Ovary (tissue), 9 donors: ENCODE data around the gene KRTAP15-1. TPM values are rescaled to one million over a fixed set of nuclear protein-coding genes. Genes with fewer than 3 reads are reported as not detected.

Experiments
- DNase-seq, 5 donors: peaks; one replicate each; pipeline ENCODE4 v3.0.0-alpha.2; 2019 to 2020
- H3K27ac ChIP-seq, 2 donors: fragments of 200-600 bp; one replicate each; pipeline versions ENCODE4 v1.5.1 to v1.8.0; 2019 to 2022
- H3K27me3 ChIP-seq: fragments of 200-600 bp; one replicate; pipeline ENCODE4 v1.8.0; 2022
- H3K36me3 ChIP-seq: fragments of 200-600 bp; sonication (generic); one replicate; pipeline ENCODE4 v1.5.1; 2019
- H3K4me1 ChIP-seq: one replicate; pipeline ENCODE4 v1.8.1; 2013; ENCODE audit warnings: mild to moderate bottlenecking, moderate library complexity; ENCODE audit not compliant: insufficient read depth
- H3K4me3 ChIP-seq: fragments of 200-600 bp; sonication (generic); one replicate; pipeline ENCODE4 v1.5.1; 2017
- H3K9me3 ChIP-seq, 2 donors: fragments of 200-600 bp in 1 of 2; sonication (generic) in 1 of 2; one replicate each; pipeline versions ENCODE4 v1.5.1 to v1.8.1; 2013 to 2019; ENCODE audit warnings: mild to moderate bottlenecking in 1 of 2, moderate library complexity in 1 of 2
- CTCF ChIP-seq, 3 donors: fragments of 450-650 bp in 2 of 3; fragments of 200-600 bp in 1 of 3; IDR thresholded peaks; one replicate each; pipeline versions ENCODE4 v1.5.1 to v1.8.0; 2016 to 2022; ENCODE audit warnings: antibody characterized with exemption in 3 of 3, mild to moderate bottlenecking in 1 of 3
- EP300 ChIP-seq: sonication (generic); formaldehyde crosslinking; IDR thresholded peaks from one replicate; pipeline ENCODE4 v1.6.1; 2017; ENCODE audit warnings: antibody characterized with exemption
- POLR2A ChIP-seq: fragments of 450-650 bp; IDR thresholded peaks from one replicate; pipeline ENCODE4 v1.6.1; 2017; ENCODE audit warnings: antibody characterized with exemption, mild to moderate bottlenecking, moderate library complexity
- WGBS, 3 donors: extraction: QIAGEN DNeasy Blood & Tissue Kit in 1 of 3; methylation state at CpG; one replicate each; pipeline versions ENCODE4 v1.1.5 to v1.1.7; 2013 to 2017; 5-methylcytosine and 5-hydroxymethylcytosine counted together
- intact Hi-C, 4 donors: fragments of 100-400 bp; cut with DNase I; formaldehyde crosslinking; loops; one replicate each; pipeline versions ENCODE4 v1.11.0 to v1.15.1; 2022 to 2023
- polyA plus RNA-seq, 2 donors: library from polyadenylated mRNA; stranded (reverse); fragments of 200-250 nt in 1 of 2; fragments of 350-450 nt in 1 of 2; fragmentation: Illumina TruSeq in 1 of 2; extraction: RNeasy Lipid Tissue Mini Kit (QIAGEN cat#74804) in 1 of 2; gene quantifications; one replicate each; pipeline ENCODE4 v1.2.3, GENCODE V29; 2013 to 2014
- total RNA-seq, 7 donors: library from RNA; depleted of rRNA in 2 of 7; stranded (reverse); fragments of >200 nt in 2 of 7; fragmentation: NEBNext Ultra II Directional in 3 of 7; extraction: Animal tissue kit (Norgen Biotek cat#: 25700) in 3 of 7; gene quantifications; one replicate each; pipeline versions ENCODE4 v1.1.0 to v1.2.4, GENCODE V29; 2016 to 2023
- donor health status: DM: no; HTN: no; CAD: no; lungs with moderate emphysema.
- donor health status: DM: no; HTN: no; CAD: no.
- donor health status: Bipolar disorder and iron deficiency.
- donor health status: DM: yes; HTN: yes; CAD: no.
- donor health status: DM: no; HTN: no; CAD: no.
- donor health status: DM: yes; HTN: yes; CAD: no.

KRTAP15-1 gene
- total and polyA plus RNA-seq, 9 donors = not detected

GRCh38 chr21:30478004-30478403 lies 37.9 kb downstream of the KRTAP15-1 start:
- no peak for DNase-seq
- no peaks in the 10 kb centered on the region for H3K4me1 ChIP-seq
- TF ChIP-seq POLR2A (no peak), EP300 (no peak), CTCF (IDR thresholded peaks at IDR 0.05) (no peak)
- intact Hi-C loops = no loop called here
- 16 to 48% (median 19%) methylated on average over 3 of the region's 3 CpGs for WGBS, 3 donors
- no peaks in the 10 kb centered on the region for H3K36me3 ChIP-seq
- H3K27ac ChIP-seq = no peak overlapping the region
- no peaks in the 10 kb centered on the region for H3K27me3 ChIP-seq
- H3K9me3 ChIP-seq = no peaks in the 10 kb centered on the region
- H3K4me3 ChIP-seq = no peak overlapping the region

- Histone ChIP-seq H3K27me3 (no peaks in the 10 kb centered on the region), H3K36me3 (no peaks in the 10 kb centered on the region), H3K27ac (no peak overlapping the region), H3K4me3 (no peak overlapping the region), H3K4me1 (no peaks in the 10 kb centered on the region), H3K9me3 (no peaks in the 10 kb centered on the region)
- 69 to 74% (median 70%) methylated on average over 4 of the region's 4 CpGs for WGBS, 3 donors
- TF ChIP-seq POLR2A (no peak), CTCF (IDR thresholded peaks at IDR 0.05) (no peak), EP300 (no peak)
- DNase-seq = no peak
- intact Hi-C loops = no loop called here
Observed at GRCh38 chr21:30479259-30479658, 39.2 kb downstream of the KRTAP15-1 start.

GRCh38 chr21:30480145-30480544 lies 40.1 kb downstream of the KRTAP15-1 start, which contains the start of gene KRTAP19-1:
TSS of gene KRTAP19-1 (minus strand) at chr21:30480367. CDS start at chr21:30480317, 50 bp downstream.
- no peaks in the 10 kb centered on the region for H3K27me3 ChIP-seq
- WGBS, 3 donors = 80 to 87% (median 86%) methylated on average over 7 of the region's 7 CpGs
- H3K9me3 ChIP-seq = no peaks in the 10 kb centered on the region
- no peaks in the 10 kb centered on the region for H3K4me1 ChIP-seq
- intact Hi-C loops = no loop called here
- H3K27ac ChIP-seq = no peak within 1 kb of the TSS
- no peak for TF ChIP-seq CTCF (IDR thresholded peaks at IDR 0.05)
- no peak for TF ChIP-seq EP300
- TF ChIP-seq POLR2A = no peak
- no peak within 1 kb of the TSS for H3K4me3 ChIP-seq
- H3K36me3 ChIP-seq = no peaks in the 10 kb centered on the region
- no peak for DNase-seq

GRCh38 chr21:30482130-30482529 lies 42.1 kb downstream of the KRTAP15-1 start:
- 66 to 73% (median 67%) methylated on average over 2 of the region's 2 CpGs for WGBS, 3 donors
- TF ChIP-seq CTCF (IDR thresholded peaks at IDR 0.05) (no peak), EP300 (no peak), POLR2A (no peak)
- Histone ChIP-seq H3K4me1 (no peaks in the 10 kb centered on the region), H3K27ac (no peak overlapping the region), H3K36me3 (no peaks in the 10 kb centered on the region), H3K4me3 (no peak overlapping the region), H3K9me3 (no peaks in the 10 kb centered on the region), H3K27me3 (no peaks in the 10 kb centered on the region)
- intact Hi-C loops = no loop called here
- no peak for DNase-seq

GRCh38 chr21:30486180-30486579 lies 46.1 kb downstream of the KRTAP15-1 start:
- TF ChIP-seq EP300 (no peak), POLR2A (no peak)
- no peaks in the 10 kb centered on the region for H3K27me3 ChIP-seq
- no peak overlapping the region for H3K4me3 ChIP-seq
- H3K9me3 ChIP-seq = no peaks in the 10 kb centered on the region
- H3K36me3 ChIP-seq = no peaks in the 10 kb centered on the region
- DNase-seq = no peak
- H3K27ac ChIP-seq = no peak overlapping the region
- 50 to 58% (median 56%) methylated on average over 2 of the region's 2 CpGs for WGBS, 3 donors
- no peaks in the 10 kb centered on the region for H3K4me1 ChIP-seq
- intact Hi-C loops = no loop called here
